Stomach (tissue), 4 donors: ENCODE data around the gene KRTAP9-2.
"Not testable (repeated sequence)": the region's sequence is repeated elsewhere in the genome, so short reads cannot be mapped to it uniquely, and the experiment has no call there.

ENCODE experiments used
- CTCF ChIP-seq, 7 experiments: fragments of 450-650 bp in 4 of 7; fragments of 200-600 bp in 3 of 7; sonication (generic) in 3 of 7; IDR thresholded peaks; one replicate each; pipeline ENCODE4 v1.5.1; 2016 to 2019; ENCODE audit warnings: antibody characterized with exemption in 7 of 7, control low read depth in 2 of 7, mild to moderate bottlenecking in 1 of 7
- POLR2A ChIP-seq, 4 donors: fragments of 450-650 bp; IDR thresholded peaks; one replicate each; pipeline ENCODE4 v1.6.1; 2016; ENCODE audit warnings: antibody characterized with exemption in 4 of 4, control low read depth in 2 of 4, mild to moderate bottlenecking in 1 of 4, moderate library complexity in 1 of 4

GRCh38 chr17:41275648-41276190 is 49.3 kb downstream of the KRTAP9-2 start, which contains the start of gene KRTAP9-7:
- TF ChIP-seq CTCF, POLR2A (IDR thresholded peaks at IDR 0.05): not testable (repeated sequence)
